ENCODE data around the gene C1QTNF1. TPM values are rescaled to one million over a fixed set of nuclear protein-coding genes. Genes with fewer than 3 reads are reported as not detected.

The C1QTNF1 gene
- total and polyA plus RNA-seq, 2 donors (not counting 1 experiment from before 2014, with no cell fraction given): not detected

DNA sequence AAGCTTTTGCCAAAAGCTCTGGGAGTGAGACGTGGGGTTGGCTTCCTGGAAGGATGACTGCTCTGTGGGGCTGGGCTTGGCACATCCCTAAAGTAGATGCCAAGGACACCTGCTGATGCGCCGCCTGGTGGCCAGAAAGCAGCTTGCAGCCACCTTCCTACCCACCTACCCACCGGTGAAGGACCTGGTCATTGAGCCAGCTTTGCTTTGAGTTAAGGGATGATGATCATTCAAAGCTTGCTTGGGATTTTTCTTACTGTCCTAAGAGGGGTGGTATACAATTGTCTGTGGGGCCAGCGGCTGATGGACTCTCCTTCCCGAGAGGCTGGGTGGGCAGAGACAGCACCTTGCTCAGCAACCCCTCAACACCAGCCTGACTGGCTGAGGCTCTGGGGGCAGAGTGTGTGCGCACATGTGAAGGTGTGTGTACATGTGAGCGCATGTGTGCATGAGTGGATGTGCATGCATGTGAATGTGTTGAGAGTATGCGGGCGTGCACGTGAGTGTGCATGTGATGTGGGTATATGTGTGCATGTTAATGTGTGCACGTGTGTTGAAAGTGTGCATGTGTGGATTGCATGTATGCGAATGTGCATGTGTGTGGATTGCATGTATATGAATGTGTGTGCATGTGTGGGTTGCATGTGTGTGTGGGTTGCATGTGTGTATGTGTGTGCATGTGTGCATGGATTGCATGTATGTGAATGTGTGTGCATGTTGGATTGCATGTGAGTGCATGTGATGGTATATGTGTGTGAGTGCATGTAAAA, 18.6 kb downstream of the C1QTNF1 start:
- Histone ChIP-seq H3K9me3 (ENCODE audit: control extremely low read depth in 1 of 3, control insufficient read depth in 2 of 3, insufficient read depth in 1 of 3, low read length in 2 of 3) (peaks cover 0 to 3% (median 0%) of the 10 kb centered on the region in 3 donors), H4K20me1 (ENCODE audit: control insufficient read depth, insufficient read depth, low read length, poor library complexity, severe bottlenecking) (no peaks in the 10 kb centered on the region), H3K36me3 (replicated peaks in 1 of 2; ENCODE audit: control extremely low read depth in 1 of 2, control insufficient read depth in 1 of 2, extremely low read depth in 1 of 2, insufficient read depth in 2 of 2, low read length in 1 of 2) (no peaks in the 10 kb centered on the region), H3K9ac (ENCODE audit: low read length) (no peak overlapping the region), H3K4me3 (ENCODE audit: control extremely low read depth in 1 of 5, extremely low read depth in 1 of 5, insufficient read depth in 1 of 5, low read depth in 2 of 5, low read length in 4 of 5) (no peak overlapping the region), H3K27ac (ENCODE audit: low read length in 2 of 2) (no peak overlapping the region), H3K4me1 (ENCODE audit: control insufficient read depth in 2 of 2, insufficient read depth in 2 of 2, low read length in 2 of 2) (no peaks in the 10 kb centered on the region), H2AFZ (ENCODE audit: insufficient read depth, low read depth, low read length, poor library complexity, severe bottlenecking) (no peak overlapping the region), H3K27me3 (replicated peaks in 1 of 4; ENCODE audit: control extremely low read depth in 1 of 4, control insufficient read depth in 3 of 4, insufficient read depth in 4 of 4, low read length in 3 of 4) (peaks cover 0 to 23% (median 0%) of the 10 kb centered on the region in 4 experiments), H3K4me2 (replicated peaks; ENCODE audit: low read depth, low read length, poor library complexity, severe bottlenecking) (no peak overlapping the region), H3K79me2 (ENCODE audit: control insufficient read depth, insufficient read depth, low read length) (no peaks in the 10 kb centered on the region)
- intact Hi-C loops (cut with micrococcal nuclease): loop anchor here (10.0 kb wide), 1 partner anchor 48 kb away; no protein-coding TSS in a partner anchor
- H3K9me3 Mint-ChIP-seq (ENCODE audit: insufficient read depth): no peaks in the 10 kb centered on the region
- peaks cover 24% of the 10 kb centered on the region for H3K27me3 Mint-ChIP-seq
- POLR2A ChIA-PET: no interaction called here
- peaks cover 1% of the 10 kb centered on the region for H3K4me1 Mint-ChIP-seq
- no peak overlapping the region for H3K27ac Mint-ChIP-seq
- CTCF ChIA-PET: interaction anchor here (0.7 to 2.6 kb wide), 11 partner anchors 8 to 350 kb away, joined by 3 to 8 read pairs (median 5); no protein-coding TSS in a partner anchor
- DNase-seq: peak; percentile 67
- H3K4me3 Mint-ChIP-seq: no peak overlapping the region
- peak; percentile 47 for ATAC-seq (ENCODE audit: low read depth)
- WGBS (ENCODE audit: insufficient coverage): 88% methylated on average over 8 of the region's 13 CpGs
- TF ChIP-seq, protein P1, sequence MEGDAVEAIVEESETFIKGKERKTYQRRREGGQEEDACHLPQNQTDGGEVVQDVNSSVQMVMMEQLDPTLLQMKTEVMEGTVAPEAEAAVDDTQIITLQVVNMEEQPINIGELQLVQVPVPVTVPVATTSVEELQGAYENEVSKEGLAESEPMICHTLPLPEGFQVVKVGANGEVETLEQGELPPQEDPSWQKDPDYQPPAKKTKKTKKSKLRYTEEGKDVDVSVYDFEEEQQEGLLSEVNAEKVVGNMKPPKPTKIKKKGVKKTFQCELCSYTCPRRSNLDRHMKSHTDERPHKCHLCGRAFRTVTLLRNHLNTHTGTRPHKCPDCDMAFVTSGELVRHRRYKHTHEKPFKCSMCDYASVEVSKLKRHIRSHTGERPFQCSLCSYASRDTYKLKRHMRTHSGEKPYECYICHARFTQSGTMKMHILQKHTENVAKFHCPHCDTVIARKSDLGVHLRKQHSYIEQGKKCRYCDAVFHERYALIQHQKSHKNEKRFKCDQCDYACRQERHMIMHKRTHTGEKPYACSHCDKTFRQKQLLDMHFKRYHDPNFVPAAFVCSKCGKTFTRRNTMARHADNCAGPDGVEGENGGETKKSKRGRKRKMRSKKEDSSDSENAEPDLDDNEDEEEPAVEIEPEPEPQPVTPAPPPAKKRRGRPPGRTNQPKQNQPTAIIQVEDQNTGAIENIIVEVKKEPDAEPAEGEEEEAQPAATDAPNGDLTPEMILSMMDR (IDR thresholded peaks at IDR 0.05): peak; percentile 84
- no peak for TF ChIP-seq EZH2 (IDR thresholded peaks at IDR 0.05; ENCODE audit: borderline replicate concordance, insufficient read depth, low read depth, low read length, poor library complexity, severe bottlenecking)

All from B cell (primary cell).